B cell (primary cell): ENCODE data around the gene PSKH1.

Experiments
- EZH2 ChIP-seq: IDR thresholded peaks from 2 replicates; pipeline ENCODE4 v1.6.1; 2012; ENCODE audit warnings: borderline replicate concordance, low read depth, mild to moderate bottlenecking, moderate library complexity, low read length; ENCODE audit not compliant: insufficient read depth, poor library complexity, severe bottlenecking
- TF ChIP-seq, protein P1 (sequence below): fragments of 200-600 bp; IDR thresholded peaks from one replicate; pipeline ENCODE4 v1.8.0; 2022; ENCODE audit warnings: antibody characterized with exemption, mild to moderate bottlenecking

DNA sequence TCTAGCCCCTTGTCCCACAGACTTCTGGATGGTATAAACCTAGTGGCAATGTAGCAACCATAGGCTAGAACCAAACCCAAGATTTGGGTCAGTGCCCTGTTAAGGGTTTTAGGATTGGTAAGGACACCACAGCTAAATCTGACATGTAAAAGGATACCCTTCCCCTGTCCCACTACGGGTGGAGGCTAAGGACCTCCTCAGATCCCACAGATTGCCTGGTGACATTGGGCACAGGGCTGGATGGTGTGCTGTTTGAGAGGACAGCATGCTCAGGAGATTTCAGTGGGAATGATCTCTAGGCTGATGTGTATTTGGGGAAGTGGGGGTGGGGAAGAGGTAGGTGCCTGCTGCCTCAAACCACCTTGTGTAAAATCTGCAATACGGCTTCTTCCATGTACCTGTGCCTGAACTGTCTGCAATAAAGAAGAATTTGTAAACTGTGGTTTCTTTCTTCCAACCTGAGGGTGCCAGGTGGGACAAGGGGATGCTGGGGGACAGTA is 20.9 kb upstream of the PSKH1 start:
- TF ChIP-seq, protein P1, sequence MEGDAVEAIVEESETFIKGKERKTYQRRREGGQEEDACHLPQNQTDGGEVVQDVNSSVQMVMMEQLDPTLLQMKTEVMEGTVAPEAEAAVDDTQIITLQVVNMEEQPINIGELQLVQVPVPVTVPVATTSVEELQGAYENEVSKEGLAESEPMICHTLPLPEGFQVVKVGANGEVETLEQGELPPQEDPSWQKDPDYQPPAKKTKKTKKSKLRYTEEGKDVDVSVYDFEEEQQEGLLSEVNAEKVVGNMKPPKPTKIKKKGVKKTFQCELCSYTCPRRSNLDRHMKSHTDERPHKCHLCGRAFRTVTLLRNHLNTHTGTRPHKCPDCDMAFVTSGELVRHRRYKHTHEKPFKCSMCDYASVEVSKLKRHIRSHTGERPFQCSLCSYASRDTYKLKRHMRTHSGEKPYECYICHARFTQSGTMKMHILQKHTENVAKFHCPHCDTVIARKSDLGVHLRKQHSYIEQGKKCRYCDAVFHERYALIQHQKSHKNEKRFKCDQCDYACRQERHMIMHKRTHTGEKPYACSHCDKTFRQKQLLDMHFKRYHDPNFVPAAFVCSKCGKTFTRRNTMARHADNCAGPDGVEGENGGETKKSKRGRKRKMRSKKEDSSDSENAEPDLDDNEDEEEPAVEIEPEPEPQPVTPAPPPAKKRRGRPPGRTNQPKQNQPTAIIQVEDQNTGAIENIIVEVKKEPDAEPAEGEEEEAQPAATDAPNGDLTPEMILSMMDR: no peak
- TF ChIP-seq EZH2: no peak
